WERI-Rb-1 (cell line): ENCODE measurements around the gene ADAMTS2.

ENCODE experiments used
- DNase-seq: peaks from one replicate; pipeline ENCODE4 v3.0.0-alpha.2; 2020
- H3K27ac ChIP-seq: fragments of 250-450 bp; sonication (Bioruptor Pico); 2 replicates; pipeline ENCODE4 v1.5.1; 2020; ENCODE audit warnings: mild to moderate bottlenecking, moderate library complexity
- H3K27me3 ChIP-seq: fragments of 250-450 bp; sonication (Bioruptor Pico); 2 replicates; pipeline ENCODE4 v1.5.1; 2021; ENCODE audit warnings: mild to moderate bottlenecking, low read depth, moderate library complexity; ENCODE audit not compliant: insufficient read depth, severe bottlenecking
- H3K36me3 ChIP-seq: fragments of 250-450 bp; sonication (Bioruptor Pico); 2 replicates; pipeline ENCODE4 v1.5.1; 2020; ENCODE audit warnings: mild to moderate bottlenecking, moderate library complexity
- H3K4me3 ChIP-seq: 2 replicates; pipeline ENCODE4 v1.5.1; 2011; ENCODE audit warnings: low read depth, mild to moderate bottlenecking, control low read depth, low read length
- H3K9me3 ChIP-seq: fragments of 250-450 bp; sonication (Bioruptor Pico); 2 replicates; pipeline ENCODE4 v1.5.1; 2021; ENCODE audit warnings: mild to moderate bottlenecking, moderate library complexity; ENCODE audit not compliant: severe bottlenecking
- TF ChIP-seq, protein P1 (sequence below): IDR thresholded peaks from 2 replicates; pipeline ENCODE4 v1.5.1; 2011; ENCODE audit warnings: low read depth, mild to moderate bottlenecking, control low read depth, inconsistent platforms, low read length

The ADAMTS2 gene

GRCh38 chr5:179152941-179153340, 192.3 kb downstream of the ADAMTS2 start:
- DNase-seq: no peak

GRCh38 chr5:179152144-179152895, 192.9 kb downstream of the ADAMTS2 start:
- Histone ChIP-seq H3K9me3 (no peaks in the 10 kb centered on the region), H3K36me3 (no peaks in the 10 kb centered on the region), H3K4me3 (no peak overlapping the region), H3K27ac (no peak overlapping the region), H3K27me3 (no peaks in the 10 kb centered on the region)
- no peak for DNase-seq
- TF ChIP-seq, protein P1, sequence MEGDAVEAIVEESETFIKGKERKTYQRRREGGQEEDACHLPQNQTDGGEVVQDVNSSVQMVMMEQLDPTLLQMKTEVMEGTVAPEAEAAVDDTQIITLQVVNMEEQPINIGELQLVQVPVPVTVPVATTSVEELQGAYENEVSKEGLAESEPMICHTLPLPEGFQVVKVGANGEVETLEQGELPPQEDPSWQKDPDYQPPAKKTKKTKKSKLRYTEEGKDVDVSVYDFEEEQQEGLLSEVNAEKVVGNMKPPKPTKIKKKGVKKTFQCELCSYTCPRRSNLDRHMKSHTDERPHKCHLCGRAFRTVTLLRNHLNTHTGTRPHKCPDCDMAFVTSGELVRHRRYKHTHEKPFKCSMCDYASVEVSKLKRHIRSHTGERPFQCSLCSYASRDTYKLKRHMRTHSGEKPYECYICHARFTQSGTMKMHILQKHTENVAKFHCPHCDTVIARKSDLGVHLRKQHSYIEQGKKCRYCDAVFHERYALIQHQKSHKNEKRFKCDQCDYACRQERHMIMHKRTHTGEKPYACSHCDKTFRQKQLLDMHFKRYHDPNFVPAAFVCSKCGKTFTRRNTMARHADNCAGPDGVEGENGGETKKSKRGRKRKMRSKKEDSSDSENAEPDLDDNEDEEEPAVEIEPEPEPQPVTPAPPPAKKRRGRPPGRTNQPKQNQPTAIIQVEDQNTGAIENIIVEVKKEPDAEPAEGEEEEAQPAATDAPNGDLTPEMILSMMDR: no peak

More at GRCh38 chr5:179152941-179153340, 192.3 kb downstream of the ADAMTS2 start:
- no peak overlapping the region for H3K27ac ChIP-seq
- TF ChIP-seq, protein P1: no peak
- no peaks in the 10 kb centered on the region for H3K36me3 ChIP-seq
- H3K4me3 ChIP-seq: no peak overlapping the region
- no peaks in the 10 kb centered on the region for H3K9me3 ChIP-seq
- no peaks in the 10 kb centered on the region for H3K27me3 ChIP-seq

DNA sequence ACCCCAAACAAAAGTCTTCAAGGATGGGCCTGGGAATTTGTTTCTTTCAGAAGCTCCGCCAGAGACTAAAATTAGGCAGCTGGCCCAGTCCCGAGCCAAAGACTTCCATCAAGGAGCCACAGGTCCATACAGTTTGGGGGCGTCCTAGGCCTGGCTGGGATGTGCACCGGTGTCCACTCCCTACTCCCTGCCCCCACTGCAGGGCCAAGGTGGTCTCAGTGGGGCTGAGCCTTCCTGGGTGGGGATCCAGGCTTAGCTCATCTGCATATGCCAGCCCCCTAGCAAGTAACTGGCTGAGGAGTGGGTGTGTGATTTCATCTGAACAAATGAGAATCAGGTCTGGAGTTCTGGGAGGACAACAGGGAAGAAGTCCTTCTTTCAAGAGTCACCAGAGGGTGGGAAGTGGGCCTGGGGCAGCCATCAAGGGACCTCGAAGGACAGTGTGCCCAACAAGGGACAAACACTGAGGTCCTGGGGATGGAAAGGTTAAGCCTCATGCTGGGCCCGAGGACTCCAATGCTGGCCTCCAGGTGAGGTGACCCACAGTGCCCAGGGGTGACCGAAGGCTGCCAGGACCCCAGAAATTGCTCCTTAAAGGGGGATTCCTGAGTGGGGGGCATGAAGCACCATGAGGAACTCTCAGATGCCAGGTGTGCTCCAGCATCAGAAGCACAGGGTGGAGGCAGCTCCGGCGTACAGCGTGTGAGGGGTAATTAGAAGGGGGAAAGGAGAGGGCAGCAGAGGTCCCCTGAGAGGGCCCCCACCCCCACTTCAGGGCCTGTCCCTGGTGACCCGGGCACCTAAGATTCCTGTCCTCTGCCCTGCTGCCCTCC, 193.8 kb downstream of the ADAMTS2 start:
- H3K4me3 ChIP-seq: no peak overlapping the region
- no peaks in the 10 kb centered on the region for H3K27me3 ChIP-seq
- TF ChIP-seq, protein P1: no peak
- DNase-seq: no peak
- H3K27ac ChIP-seq: no peak overlapping the region
- H3K9me3 ChIP-seq: no peaks in the 10 kb centered on the region
- no peaks in the 10 kb centered on the region for H3K36me3 ChIP-seq

- no peaks in the 10 kb centered on the region for H3K36me3 ChIP-seq
- H3K9me3 ChIP-seq: no peaks in the 10 kb centered on the region
- no peak overlapping the region for H3K4me3 ChIP-seq
- H3K27ac ChIP-seq: no peak overlapping the region
- DNase-seq: no peak
- TF ChIP-seq, protein P1: no peak
- H3K27me3 ChIP-seq: no peaks in the 10 kb centered on the region
These were observed 195.2 kb downstream of the ADAMTS2 start for GRCh38 chr5:179150011-179150410.

GRCh38 chr5:179149278-179149677, 196.0 kb downstream of the ADAMTS2 start:
- no peaks in the 10 kb centered on the region for H3K27me3 ChIP-seq
- no peaks in the 10 kb centered on the region for H3K36me3 ChIP-seq
- DNase-seq: no peak
- TF ChIP-seq, protein P1: no peak
- H3K4me3 ChIP-seq: no peak overlapping the region
- H3K27ac ChIP-seq: no peak overlapping the region
- H3K9me3 ChIP-seq: no peaks in the 10 kb centered on the region
